ENCODE results near the gene MPV17L. TPM values are rescaled to one million over a fixed set of nuclear protein-coding genes. Genes with fewer than 3 reads are reported as not detected.
"Not testable (repeated sequence)": the region's sequence is repeated elsewhere in the genome, so short reads cannot be mapped to it uniquely, and the experiment has no call there.

Gene MPV17L
- total RNA-seq, 6 experiments from 2014 or later = 9.3 to 18.8 (median 16.0) TPM

DNA sequence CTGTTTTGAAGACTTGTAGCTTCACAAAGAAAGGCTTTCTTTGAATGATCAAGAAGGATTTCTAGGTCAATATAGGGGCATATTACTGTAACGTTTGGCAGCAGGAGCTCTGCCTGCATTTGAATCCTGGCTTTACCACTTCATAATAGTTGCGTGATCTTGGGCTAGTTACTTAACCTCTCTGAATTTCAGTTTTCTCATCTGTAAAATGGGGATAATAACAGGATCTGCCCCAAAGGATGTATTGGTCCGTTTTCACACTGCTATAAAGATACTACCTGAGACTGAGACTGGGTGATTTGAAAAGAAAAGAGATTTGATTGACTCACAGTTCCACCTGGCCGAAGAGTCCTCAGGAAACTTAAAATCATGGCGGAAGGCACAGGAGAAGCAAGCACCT is 51.3 kb downstream of the MPV17L start:
- intact Hi-C loops (cut with DNase I) = no loop called here
- Histone ChIP-seq H3K9me3 (peaks cover 0 to 5% (median 0%) of the 10 kb centered on the region in 4 donors), H3K4me3 (no peak overlapping the region), H3K36me3 (no peaks in the 10 kb centered on the region), H3K27ac (no peak overlapping the region), H3K27me3 (no peaks in the 10 kb centered on the region), H3K4me1 (peaks cover 0 to 29% (median 10%) of the 10 kb centered on the region in 4 donors)
- no peak for ATAC-seq
- TF ChIP-seq POLR2A (IDR thresholded peaks at IDR 0.05) = no peak
- TF ChIP-seq CTCF (IDR thresholded peaks at IDR 0.05) = no peak
- WGBS (ENCODE audit: insufficient coverage, low coverage, low lambda C conversion rate, missing lambda C conversion rate) = 92% methylated on average over 5 of the region's 5 CpGs
- DNase-seq = no peak

GRCh38 chr16:15450624-15451023 is 55.1 kb downstream of the MPV17L start:
- H3K36me3 ChIP-seq = no peaks in the 10 kb centered on the region
- no peak for TF ChIP-seq CTCF (IDR thresholded peaks at IDR 0.05)
- no peak for TF ChIP-seq POLR2A (IDR thresholded peaks at IDR 0.05)
- ATAC-seq = peak in 2 of 4 donors; percentile 27 to 37
- peak in 1 of 3 donors; percentile 55 for DNase-seq
- peaks cover 0 to 40% (median 13%) of the 10 kb centered on the region in 4 donors for H3K4me1 ChIP-seq
- H3K9me3 ChIP-seq = peaks cover 0 to 3% (median 0%) of the 10 kb centered on the region in 4 donors
- intact Hi-C loops (cut with DNase I) = no loop called here
- no peak overlapping the region for H3K4me3 ChIP-seq
- 38% methylated on average over 5 of the region's 6 CpGs for WGBS (ENCODE audit: insufficient coverage, low coverage, low lambda C conversion rate, missing lambda C conversion rate)
- H3K27me3 ChIP-seq = no peaks in the 10 kb centered on the region
- H3K27ac ChIP-seq = no peak overlapping the region

DNA sequence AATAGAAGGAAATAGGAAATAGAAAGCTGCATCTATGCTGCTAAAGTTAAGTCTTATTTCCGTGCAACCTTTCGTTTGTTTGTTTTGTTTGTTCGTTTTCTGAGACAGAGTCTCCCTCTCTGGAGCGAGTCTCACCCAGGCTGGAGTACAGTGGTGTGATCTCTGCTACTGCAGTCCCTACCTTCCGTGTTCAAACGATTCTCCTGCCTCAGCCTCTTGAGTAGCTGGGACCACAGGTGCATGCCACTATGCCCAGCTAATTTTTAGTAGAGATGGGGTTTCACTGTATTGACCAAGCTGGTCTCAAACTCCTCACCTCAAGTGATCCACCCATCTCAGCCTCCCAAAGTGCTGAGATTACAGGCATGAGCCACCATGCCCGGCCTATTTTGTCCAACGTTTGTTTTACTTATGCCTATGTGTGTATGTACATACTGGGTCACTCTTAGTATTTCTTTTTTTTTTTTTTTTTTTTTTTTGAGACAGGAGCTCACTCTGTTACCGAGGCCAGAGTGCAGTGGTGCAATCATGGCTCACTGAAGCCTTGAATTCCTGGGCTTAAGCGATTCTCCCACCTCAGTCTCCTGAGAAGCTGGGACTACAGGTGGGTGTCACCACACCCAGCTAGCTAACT is 55.7 kb downstream of the MPV17L start:
- TF ChIP-seq CTCF (IDR thresholded peaks at IDR 0.05) (no peak), POLR2A (IDR thresholded peaks at IDR 0.05) (no peak)
- H3K36me3 ChIP-seq = no peaks in the 10 kb centered on the region
- ATAC-seq (peak in 2 of 4 donors; percentile 4 to 5), DNase-seq (no peak)
- WGBS (ENCODE audit: insufficient coverage, low coverage, low lambda C conversion rate, missing lambda C conversion rate) = 28% methylated on average over 10 of the region's 10 CpGs
- no peak overlapping the region for H3K4me3 ChIP-seq
- intact Hi-C loops (cut with DNase I) = no loop called here
- H3K9me3 ChIP-seq = no peaks in the 10 kb centered on the region
- H3K4me1 ChIP-seq = peaks cover 0 to 43% (median 14%) of the 10 kb centered on the region in 4 donors
- H3K27me3 ChIP-seq = no peaks in the 10 kb centered on the region
- H3K27ac ChIP-seq = peak overlapping the region in 1 of 3 donors; percentile 33

DNA sequence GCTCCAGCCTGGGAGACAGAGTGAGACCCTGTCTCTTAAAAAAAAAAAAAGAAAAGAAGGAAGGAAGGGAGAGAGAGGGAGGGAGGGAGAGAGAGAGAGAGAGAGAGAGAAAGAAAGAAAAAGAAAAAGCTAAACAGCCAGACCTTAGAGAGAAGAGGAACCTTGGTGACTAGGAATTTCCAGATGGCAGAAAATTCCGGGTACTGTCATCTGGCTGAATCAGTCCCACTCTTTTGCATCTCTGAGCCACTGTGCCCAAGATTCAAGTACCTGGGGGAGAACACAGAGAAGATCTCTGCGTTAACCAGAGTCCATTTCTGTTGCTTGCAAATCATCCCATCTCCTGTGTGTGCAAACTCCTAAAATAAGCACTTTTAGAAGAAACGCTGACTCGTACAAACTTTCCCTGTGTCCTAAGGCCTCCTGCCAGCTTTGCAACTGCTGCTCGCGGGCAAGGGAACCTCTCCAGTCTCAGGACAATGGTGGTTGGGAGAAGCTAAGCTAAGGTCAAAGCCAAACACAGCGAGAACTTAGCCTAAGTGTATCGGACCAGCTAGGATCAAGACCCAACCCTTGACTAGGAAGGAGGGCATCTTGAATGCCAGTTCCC is 56.8 kb downstream of the MPV17L start:
- DNase-seq = peak in 2 of 3 donors; percentile 70 to 76
- Histone ChIP-seq H3K27ac (peak overlapping the region in 1 of 3 donors; percentile 33), H3K36me3 (no peaks in the 10 kb centered on the region), H3K4me3 (no peak overlapping the region), H3K4me1 (peaks cover 0 to 54% (median 20%) of the 10 kb centered on the region in 4 donors), H3K9me3 (no peaks in the 10 kb centered on the region), H3K27me3 (no peaks in the 10 kb centered on the region)
- intact Hi-C loops (cut with DNase I) = no loop called here
- WGBS (ENCODE audit: insufficient coverage, low coverage, low lambda C conversion rate, missing lambda C conversion rate) = 1% methylated on average over 7 of the region's 8 CpGs
- ATAC-seq = peak; percentile 25 to 66 (median 50)
- TF ChIP-seq POLR2A (IDR thresholded peaks at IDR 0.05) (no peak), CTCF (IDR thresholded peaks at IDR 0.05) (no peak)

DNA sequence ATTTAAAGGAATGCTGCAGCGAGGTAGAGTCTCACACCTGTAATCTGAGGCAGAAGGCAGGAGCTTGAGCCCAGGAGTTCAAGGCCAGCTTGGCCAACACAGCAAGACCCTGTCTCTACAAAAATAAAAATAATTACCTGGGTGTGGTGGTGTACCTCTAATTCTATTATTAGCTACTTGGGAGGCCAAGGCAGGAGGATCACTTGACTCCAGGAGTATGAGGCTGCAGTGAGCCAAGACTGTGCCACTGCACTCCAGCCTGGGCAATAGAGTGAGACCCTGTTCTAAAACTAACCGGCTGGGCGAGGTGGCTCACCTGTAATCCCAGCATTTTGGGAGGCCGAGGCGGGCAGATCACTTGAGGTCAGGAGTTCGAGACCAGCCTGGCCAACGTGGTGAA is 57.7 kb downstream of the MPV17L start:
- 85% methylated on average over 6 of the region's 7 CpGs for WGBS (ENCODE audit: insufficient coverage, low coverage, low lambda C conversion rate, missing lambda C conversion rate)
- H3K27ac ChIP-seq; ATAC-seq; H3K36me3 ChIP-seq; H3K9me3 ChIP-seq; DNase-seq; H3K4me3 ChIP-seq; H3K27me3 ChIP-seq; intact Hi-C loops (cut with DNase I): not testable (repeated sequence)
- peaks cover 0 to 59% (median 21%) of the 10 kb centered on the region in 4 donors for H3K4me1 ChIP-seq

GRCh38 chr16:15454933-15455332 is 59.4 kb downstream of the MPV17L start:
- intact Hi-C loops (cut with DNase I); H3K9me3 ChIP-seq; H3K4me3 ChIP-seq; H3K36me3 ChIP-seq; H3K27me3 ChIP-seq: not testable (repeated sequence)
- ATAC-seq (peak; percentile 75 to 78 (median 76)), DNase-seq (peak; percentile 49 to 75 (median 73))
- WGBS (ENCODE audit: insufficient coverage, low coverage, low lambda C conversion rate, missing lambda C conversion rate) = 28% methylated on average over 11 of the region's 11 CpGs
- Histone ChIP-seq H3K27ac (peak overlapping the region in 2 of 3 donors; percentile 34 to 66), H3K4me1 (peaks cover 0 to 59% (median 21%) of the 10 kb centered on the region in 4 donors)

Measured in right lobe of liver (tissue), 6 donors.